ENCODE results near the gene INTS1.

The INTS1 gene

GRCh38 chr7:1425292-1426136, 78.7 kb downstream of the INTS1 start:
- no peak for TF ChIP-seq CTCF (IDR thresholded peaks at IDR 0.05; ENCODE audit: low read depth, low read length)
- in situ Hi-C loops (cut with HindIII; ENCODE audit: low sequenced_read_pairs) = no loop called here
- no peak for DNase-seq (ENCODE audit: low read depth, low spot score)
- H3K4me3 ChIP-seq (ENCODE audit: low read depth, low read length) = no peak overlapping the region

- no peak for DNase-seq (ENCODE audit: low read depth, low spot score)
- TF ChIP-seq CTCF (IDR thresholded peaks at IDR 0.05; ENCODE audit: low read depth, low read length) = no peak
- in situ Hi-C loops (cut with HindIII; ENCODE audit: low sequenced_read_pairs) = no loop called here
- no peak overlapping the region for H3K4me3 ChIP-seq (ENCODE audit: low read depth, low read length)
Observed at GRCh38 chr7:1424041-1424440, 80.1 kb downstream of the INTS1 start.

GRCh38 chr7:1423264-1423811, 80.9 kb downstream of the INTS1 start:
- H3K4me3 ChIP-seq (ENCODE audit: low read depth, low read length) = no peak overlapping the region
- TF ChIP-seq CTCF (IDR thresholded peaks at IDR 0.05; ENCODE audit: low read depth, low read length) = no peak
- in situ Hi-C loops (cut with HindIII; ENCODE audit: low sequenced_read_pairs) = no loop called here
- no peak for DNase-seq (ENCODE audit: low read depth, low spot score)

- in situ Hi-C loops (cut with HindIII; ENCODE audit: low sequenced_read_pairs) = no loop called here
- no peak for DNase-seq (ENCODE audit: low read depth, low spot score)
- H3K4me3 ChIP-seq (ENCODE audit: low read depth, low read length) = no peak overlapping the region
- TF ChIP-seq CTCF (IDR thresholded peaks at IDR 0.05; ENCODE audit: low read depth, low read length) = no peak
Observed at GRCh38 chr7:1422512-1423263, 81.5 kb downstream of the INTS1 start.

- DNase-seq (ENCODE audit: low read depth, low spot score) = no peak
- no peak overlapping the region for H3K4me3 ChIP-seq (ENCODE audit: low read depth, low read length)
- TF ChIP-seq CTCF (IDR thresholded peaks at IDR 0.05; ENCODE audit: low read depth, low read length) = no peak
- in situ Hi-C loops (cut with HindIII; ENCODE audit: low sequenced_read_pairs) = no loop called here
Observed at GRCh38 chr7:1421946-1422345, 82.2 kb downstream of the INTS1 start.

- DNase-seq (ENCODE audit: low read depth, low spot score) = no peak
- in situ Hi-C loops (cut with HindIII; ENCODE audit: low sequenced_read_pairs) = no loop called here
- no peak for TF ChIP-seq CTCF (IDR thresholded peaks at IDR 0.05; ENCODE audit: low read depth, low read length)
- H3K4me3 ChIP-seq (ENCODE audit: low read depth, low read length) = no peak overlapping the region
Observed at GRCh38 chr7:1421020-1421790, 83.0 kb downstream of the INTS1 start.

All from astrocyte of the spinal cord (primary cell).